Duodenal mucosa (tissue), 2 donors: ENCODE data around the gene NMNAT2.

Experiments used
- H3K27ac ChIP-seq: one replicate; pipeline ENCODE4 v1.7.0; 2013; ENCODE audit warnings: low read depth, low read length
- H3K27me3 ChIP-seq, 2 donors: one replicate each; pipeline ENCODE4 v1.7.0; 2013; ENCODE audit warnings: low read length in 2 of 2, control low read depth in 1 of 2; ENCODE audit not compliant: insufficient read depth in 2 of 2, control insufficient read depth in 1 of 2
- H3K36me3 ChIP-seq, 2 donors: one replicate each; pipeline ENCODE4 v1.7.0; 2013; ENCODE audit warnings: low read length in 2 of 2, control low read depth in 1 of 2; ENCODE audit not compliant: insufficient read depth in 2 of 2, control insufficient read depth in 1 of 2
- H3K4me1 ChIP-seq, 2 donors: one replicate each; pipeline ENCODE4 v1.7.0; 2013; ENCODE audit warnings: low read length in 2 of 2, control low read depth in 1 of 2; ENCODE audit not compliant: insufficient read depth in 2 of 2, control insufficient read depth in 1 of 2
- H3K4me3 ChIP-seq, 2 donors: one replicate each; pipeline ENCODE4 v1.7.0; 2013; ENCODE audit warnings: low read length in 2 of 2, low read depth in 1 of 2
- H3K9ac ChIP-seq, 2 donors: one replicate each; pipeline ENCODE4 v1.7.0; 2013; ENCODE audit warnings: low read length in 2 of 2, low read depth in 1 of 2
- H3K9me3 ChIP-seq, 2 donors: one replicate each; pipeline ENCODE4 v1.7.0; 2013; ENCODE audit warnings: low read length in 2 of 2, control low read depth in 1 of 2; ENCODE audit not compliant: control insufficient read depth in 1 of 2

The NMNAT2 gene

GRCh38 chr1:183355797-183356196, 62.4 kb downstream of the NMNAT2 start:
- no peak overlapping the region for H3K9ac ChIP-seq
- H3K9me3 ChIP-seq, result no peaks in the 10 kb centered on the region
- H3K4me1 ChIP-seq, result no peaks in the 10 kb centered on the region
- no peak overlapping the region for H3K27ac ChIP-seq
- H3K27me3 ChIP-seq, result no peaks in the 10 kb centered on the region
- no peak overlapping the region for H3K4me3 ChIP-seq
- H3K36me3 ChIP-seq, result no peaks in the 10 kb centered on the region

GRCh38 chr1:183355181-183355580, 63.0 kb downstream of the NMNAT2 start:
- H3K9me3 ChIP-seq, result no peaks in the 10 kb centered on the region
- no peaks in the 10 kb centered on the region for H3K4me1 ChIP-seq
- no peak overlapping the region for H3K9ac ChIP-seq
- H3K27ac ChIP-seq, result no peak overlapping the region
- no peak overlapping the region for H3K4me3 ChIP-seq
- peaks cover 0 to under 1% of the 10 kb centered on the region in 2 donors for H3K27me3 ChIP-seq
- no peaks in the 10 kb centered on the region for H3K36me3 ChIP-seq

- Histone ChIP-seq H3K36me3 (no peaks in the 10 kb centered on the region), H3K4me3 (no peak overlapping the region), H3K27ac (no peak overlapping the region), H3K9ac (no peak overlapping the region), H3K27me3 (peaks cover 0 to 4% of the 10 kb centered on the region in 2 donors), H3K9me3 (no peaks in the 10 kb centered on the region), H3K4me1 (no peaks in the 10 kb centered on the region)
Measured at GRCh38 chr1:183353597-183353996, 64.6 kb downstream of the NMNAT2 start.

GRCh38 chr1:183349201-183349711, 68.9 kb downstream of the NMNAT2 start:
- no peak overlapping the region for H3K27ac ChIP-seq
- H3K9ac ChIP-seq, result no peak overlapping the region
- no peak overlapping the region for H3K4me3 ChIP-seq

GRCh38 chr1:183346276-183346732, 71.9 kb downstream of the NMNAT2 start:
- H3K4me3 ChIP-seq, result no peak overlapping the region

More at GRCh38 chr1:183349201-183349711, 68.9 kb downstream of the NMNAT2 start:
- no peaks in the 10 kb centered on the region for H3K36me3 ChIP-seq
- no peaks in the 10 kb centered on the region for H3K4me1 ChIP-seq
- H3K27me3 ChIP-seq, result peaks cover 0 to 4% of the 10 kb centered on the region in 2 donors
- H3K9me3 ChIP-seq, result no peaks in the 10 kb centered on the region

GRCh38 chr1:183339556-183340167, 78.5 kb downstream of the NMNAT2 start:
- Histone ChIP-seq H3K36me3 (no peaks in the 10 kb centered on the region), H3K27ac (no peak overlapping the region), H3K9me3 (no peaks in the 10 kb centered on the region)

More at GRCh38 chr1:183346276-183346732, 71.9 kb downstream of the NMNAT2 start:
- Histone ChIP-seq H3K9me3 (no peaks in the 10 kb centered on the region), H3K36me3 (no peaks in the 10 kb centered on the region), H3K4me1 (no peaks in the 10 kb centered on the region), H3K9ac (no peak overlapping the region), H3K27me3 (peaks cover 0 to 4% of the 10 kb centered on the region in 2 donors), H3K27ac (no peak overlapping the region)

GRCh38 chr1:183331091-183331742, 87.0 kb downstream of the NMNAT2 start:
- Histone ChIP-seq H3K9me3 (no peaks in the 10 kb centered on the region), H3K9ac (no peak overlapping the region), H3K27me3 (peaks cover 3 to 13% of the 10 kb centered on the region in 2 donors), H3K4me3 (no peak overlapping the region), H3K4me1 (no peaks in the 10 kb centered on the region), H3K27ac (no peak overlapping the region), H3K36me3 (no peaks in the 10 kb centered on the region)

More at GRCh38 chr1:183339556-183340167, 78.5 kb downstream of the NMNAT2 start:
- no peaks in the 10 kb centered on the region for H3K4me1 ChIP-seq
- H3K4me3 ChIP-seq, result no peak overlapping the region
- H3K9ac ChIP-seq, result no peak overlapping the region
- H3K27me3 ChIP-seq, result no peaks in the 10 kb centered on the region

GRCh38 chr1:183330335-183330734, 87.8 kb downstream of the NMNAT2 start:
- Histone ChIP-seq H3K27ac (no peak overlapping the region), H3K9me3 (no peaks in the 10 kb centered on the region)

GRCh38 chr1:183328371-183328770, 89.8 kb downstream of the NMNAT2 start:
- H3K9me3 ChIP-seq, result no peaks in the 10 kb centered on the region
- no peaks in the 10 kb centered on the region for H3K36me3 ChIP-seq
- peaks cover 3 to 11% of the 10 kb centered on the region in 2 donors for H3K27me3 ChIP-seq
- no peak overlapping the region for H3K9ac ChIP-seq
- no peak overlapping the region for H3K4me3 ChIP-seq
- no peaks in the 10 kb centered on the region for H3K4me1 ChIP-seq
- no peak overlapping the region for H3K27ac ChIP-seq

More at GRCh38 chr1:183330335-183330734, 87.8 kb downstream of the NMNAT2 start:
- Histone ChIP-seq H3K4me1 (no peaks in the 10 kb centered on the region), H3K4me3 (no peak overlapping the region), H3K36me3 (no peaks in the 10 kb centered on the region), H3K27me3 (peaks cover 3 to 13% of the 10 kb centered on the region in 2 donors), H3K9ac (no peak overlapping the region)
